ENCODE data around the gene HSPB8. TPM values are rescaled to one million over a fixed set of nuclear protein-coding genes. Genes with fewer than 3 reads are reported as not detected.

HSPB8 gene
- total RNA-seq, 2 donors from 2014 or later: 1.4 to 30.8 TPM

GRCh38 chr12:119227292-119227691 lies 48.6 kb downstream of the HSPB8 start:
- no peak overlapping the region for H3K9ac ChIP-seq (ENCODE audit: low read depth in 2 of 2, low read length in 2 of 2)
- intact Hi-C loops (cut with DNase I): no loop called here
- H3K27me3 ChIP-seq: no peaks in the 10 kb centered on the region
- no peaks in the 10 kb centered on the region for H3K36me3 ChIP-seq
- H3K27ac ChIP-seq: no peak overlapping the region
- TF ChIP-seq CTCF (IDR thresholded peaks at IDR 0.05): no peak
- no peaks in the 10 kb centered on the region for H3K9me3 ChIP-seq
- DNase-seq: no peak
- H3K4me1 ChIP-seq: no peaks in the 10 kb centered on the region
- H3K4me3 ChIP-seq: no peak overlapping the region

GRCh38 chr12:119229205-119229604 lies 50.5 kb downstream of the HSPB8 start:
- Histone ChIP-seq H3K27ac (no peak overlapping the region), H3K9ac (ENCODE audit: low read depth in 2 of 2, low read length in 2 of 2) (no peak overlapping the region), H3K27me3 (no peaks in the 10 kb centered on the region), H3K4me1 (no peaks in the 10 kb centered on the region), H3K4me3 (no peak overlapping the region), H3K36me3 (no peaks in the 10 kb centered on the region), H3K9me3 (no peaks in the 10 kb centered on the region)
- TF ChIP-seq CTCF (IDR thresholded peaks at IDR 0.05): no peak
- intact Hi-C loops (cut with DNase I): no loop called here
- DNase-seq: no peak

GRCh38 chr12:119229837-119230236 lies 51.1 kb downstream of the HSPB8 start:
- Histone ChIP-seq H3K27ac (no peak overlapping the region), H3K36me3 (no peaks in the 10 kb centered on the region), H3K4me1 (no peaks in the 10 kb centered on the region), H3K27me3 (no peaks in the 10 kb centered on the region), H3K9me3 (no peaks in the 10 kb centered on the region), H3K9ac (ENCODE audit: low read depth in 2 of 2, low read length in 2 of 2) (no peak overlapping the region), H3K4me3 (no peak overlapping the region)
- DNase-seq: peak; percentile 24
- intact Hi-C loops (cut with DNase I): no loop called here
- no peak for TF ChIP-seq CTCF (IDR thresholded peaks at IDR 0.05)

GRCh38 chr12:119230807-119231206 lies 52.1 kb downstream of the HSPB8 start:
- no peak overlapping the region for H3K27ac ChIP-seq
- no peaks in the 10 kb centered on the region for H3K27me3 ChIP-seq
- intact Hi-C loops (cut with DNase I): no loop called here
- H3K4me1 ChIP-seq: no peaks in the 10 kb centered on the region
- no peak for TF ChIP-seq CTCF (IDR thresholded peaks at IDR 0.05)
- no peaks in the 10 kb centered on the region for H3K9me3 ChIP-seq
- no peak overlapping the region for H3K4me3 ChIP-seq
- no peak for DNase-seq
- no peaks in the 10 kb centered on the region for H3K36me3 ChIP-seq
- H3K9ac ChIP-seq (ENCODE audit: low read depth in 2 of 2, low read length in 2 of 2): no peak overlapping the region

- no peak for TF ChIP-seq CTCF (IDR thresholded peaks at IDR 0.05)
Measured at GRCh38 chr12:119231774-119232173, 53.0 kb downstream of the HSPB8 start.

More at GRCh38 chr12:119231774-119232173, 53.0 kb downstream of the HSPB8 start:
- Histone ChIP-seq H3K36me3 (no peaks in the 10 kb centered on the region), H3K27me3 (no peaks in the 10 kb centered on the region), H3K4me3 (no peak overlapping the region), H3K27ac (no peak overlapping the region), H3K9me3 (no peaks in the 10 kb centered on the region), H3K4me1 (no peaks in the 10 kb centered on the region), H3K9ac (ENCODE audit: low read depth in 2 of 2, low read length in 2 of 2) (no peak overlapping the region)
- intact Hi-C loops (cut with DNase I): no loop called here
- DNase-seq: no peak
